Measurements from ENCODE around the gene SYNE1.
"Not testable (repeated sequence)": the region's sequence is repeated elsewhere in the genome, so short reads cannot be mapped to it uniquely, and the experiment has no call there.

Gene SYNE1

DNA sequence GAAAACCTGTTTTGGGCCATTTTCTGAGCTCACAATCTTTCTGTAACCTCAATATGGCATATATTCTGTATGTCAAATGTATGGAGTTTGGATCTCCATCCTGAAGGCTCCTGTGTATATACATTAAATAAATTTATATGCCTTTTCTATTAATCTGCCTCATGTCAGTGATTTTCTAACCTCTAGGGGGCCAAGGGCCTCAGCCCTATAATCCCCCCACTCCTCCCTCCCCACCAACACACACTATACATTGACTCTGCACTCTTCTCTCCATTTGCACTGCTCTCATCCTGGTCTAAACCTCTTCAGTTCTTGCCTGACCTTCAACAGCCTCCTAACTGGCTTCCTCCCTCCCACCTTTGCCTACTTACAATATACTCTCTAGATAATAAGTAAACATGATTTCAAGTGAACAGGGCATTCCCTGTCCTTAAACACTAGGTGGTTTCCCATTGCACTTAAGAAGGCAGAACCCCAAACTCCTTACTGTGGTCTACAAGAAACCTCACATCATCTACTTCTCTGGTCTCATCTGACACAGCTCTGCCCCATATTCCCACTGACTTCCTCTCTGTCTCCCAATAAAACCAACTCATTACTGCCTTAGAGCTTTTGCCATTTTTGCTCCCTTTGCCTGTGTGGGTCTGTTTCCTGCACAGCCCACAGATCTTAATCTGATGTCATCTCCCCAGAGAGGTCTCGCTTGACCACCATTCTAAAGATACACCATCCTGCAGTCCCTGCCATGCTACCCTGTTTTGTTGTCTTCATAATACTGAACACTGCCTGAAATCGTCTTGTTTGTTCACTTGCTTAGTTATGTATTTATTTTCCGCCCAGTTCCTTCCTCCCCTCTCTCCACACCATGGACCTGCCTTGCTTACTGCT lies 213.7 kb downstream of the SYNE1 start:
- TF ChIP-seq, protein P1, sequence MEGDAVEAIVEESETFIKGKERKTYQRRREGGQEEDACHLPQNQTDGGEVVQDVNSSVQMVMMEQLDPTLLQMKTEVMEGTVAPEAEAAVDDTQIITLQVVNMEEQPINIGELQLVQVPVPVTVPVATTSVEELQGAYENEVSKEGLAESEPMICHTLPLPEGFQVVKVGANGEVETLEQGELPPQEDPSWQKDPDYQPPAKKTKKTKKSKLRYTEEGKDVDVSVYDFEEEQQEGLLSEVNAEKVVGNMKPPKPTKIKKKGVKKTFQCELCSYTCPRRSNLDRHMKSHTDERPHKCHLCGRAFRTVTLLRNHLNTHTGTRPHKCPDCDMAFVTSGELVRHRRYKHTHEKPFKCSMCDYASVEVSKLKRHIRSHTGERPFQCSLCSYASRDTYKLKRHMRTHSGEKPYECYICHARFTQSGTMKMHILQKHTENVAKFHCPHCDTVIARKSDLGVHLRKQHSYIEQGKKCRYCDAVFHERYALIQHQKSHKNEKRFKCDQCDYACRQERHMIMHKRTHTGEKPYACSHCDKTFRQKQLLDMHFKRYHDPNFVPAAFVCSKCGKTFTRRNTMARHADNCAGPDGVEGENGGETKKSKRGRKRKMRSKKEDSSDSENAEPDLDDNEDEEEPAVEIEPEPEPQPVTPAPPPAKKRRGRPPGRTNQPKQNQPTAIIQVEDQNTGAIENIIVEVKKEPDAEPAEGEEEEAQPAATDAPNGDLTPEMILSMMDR (IDR thresholded peaks at IDR 0.05; ENCODE audit: borderline replicate concordance, insufficient read depth, low read depth, low read length), result no peak
- H3K4me3 ChIP-seq (ENCODE audit: low read depth, low read length), result no peak overlapping the region

DNA sequence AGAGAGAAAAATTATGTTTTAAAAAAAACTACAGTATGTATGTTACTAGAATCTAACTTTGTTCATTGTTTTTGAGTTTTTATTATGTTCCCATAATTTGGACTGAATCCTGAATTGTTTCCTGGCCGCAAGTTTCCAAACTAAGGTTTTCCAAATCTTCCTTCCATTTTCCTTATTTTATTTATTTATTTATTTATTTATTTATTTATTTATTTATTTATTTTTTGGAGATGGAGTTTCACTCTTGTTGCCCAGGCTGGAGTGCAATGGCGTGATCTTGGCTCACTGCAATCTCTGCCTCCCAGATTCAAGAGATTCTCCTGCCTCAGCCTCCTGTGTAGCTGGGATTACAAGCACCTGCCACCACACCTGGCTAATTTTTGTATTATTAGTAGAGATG lies 215.7 kb downstream of the SYNE1 start:
- H3K4me3 ChIP-seq (ENCODE audit: low read depth, low read length), result not testable (repeated sequence)

DNA sequence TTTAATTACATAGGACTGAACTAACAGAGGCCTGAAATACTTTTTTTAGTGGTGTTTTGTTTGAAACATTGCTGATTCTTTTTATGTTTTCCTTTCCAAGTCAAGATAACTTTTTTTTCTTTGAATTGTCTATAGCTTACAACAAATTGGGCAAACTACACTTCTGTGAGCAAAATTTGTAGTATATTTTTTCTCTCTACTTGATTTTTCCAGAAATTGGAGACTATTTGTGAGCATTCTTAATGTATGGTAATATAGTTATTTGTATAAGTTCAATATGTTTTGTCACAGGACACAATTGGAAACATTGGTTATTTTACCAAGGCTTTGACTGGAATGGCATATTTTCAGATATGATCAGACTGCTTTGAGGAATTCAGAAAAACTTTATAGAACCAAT lies 216.5 kb downstream of the SYNE1 start:
- H3K4me3 ChIP-seq (ENCODE audit: low read depth, low read length), result no peak overlapping the region
- TF ChIP-seq, protein P1 (IDR thresholded peaks at IDR 0.05; ENCODE audit: borderline replicate concordance, insufficient read depth, low read depth, low read length), result no peak

DNA sequence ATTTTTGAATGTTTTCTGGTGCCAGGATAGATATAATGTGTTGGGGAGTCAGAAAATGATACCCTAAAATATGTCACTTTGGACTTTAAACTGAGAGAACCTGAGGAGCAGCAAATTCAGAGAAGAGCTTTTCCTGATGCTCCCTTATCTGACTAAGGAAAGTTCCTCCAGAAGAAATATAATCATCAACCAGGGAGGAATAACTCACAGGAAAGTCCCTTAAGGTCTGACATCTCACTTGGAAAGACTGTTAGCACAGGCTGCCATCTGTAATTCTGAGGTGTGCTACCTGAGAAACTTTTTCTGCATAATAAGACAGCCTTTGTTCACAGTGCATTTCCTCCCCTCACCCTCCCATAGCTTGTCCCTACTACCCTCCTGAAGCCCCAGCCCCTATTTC lies 218.6 kb downstream of the SYNE1 start:
- H3K4me3 ChIP-seq (ENCODE audit: low read depth, low read length), result no peak overlapping the region
- TF ChIP-seq, protein P1 (IDR thresholded peaks at IDR 0.05; ENCODE audit: borderline replicate concordance, insufficient read depth, low read depth, low read length), result no peak

DNA sequence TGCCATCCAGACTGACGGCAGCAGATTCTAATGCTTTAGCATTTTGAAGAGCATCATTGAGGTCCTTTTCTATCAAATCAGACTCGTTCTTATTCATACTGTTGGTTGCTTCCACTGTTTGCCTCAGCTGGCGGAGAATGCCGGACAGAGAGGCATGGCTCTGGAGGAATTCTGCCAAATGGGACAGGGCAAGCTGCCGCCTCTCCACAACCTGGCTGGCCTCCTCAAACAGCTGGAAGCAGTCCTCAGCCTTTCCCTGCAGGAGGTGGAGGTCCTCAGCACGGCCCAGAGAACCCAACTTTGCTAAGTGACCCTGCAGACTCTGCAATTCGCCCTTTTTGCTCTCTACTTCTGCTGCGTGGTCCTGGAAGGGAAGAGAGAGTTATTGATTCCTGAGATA lies 220.5 kb downstream of the SYNE1 start:
- no peak overlapping the region for H3K4me3 ChIP-seq (ENCODE audit: low read depth, low read length)
- TF ChIP-seq, protein P1 (IDR thresholded peaks at IDR 0.05; ENCODE audit: borderline replicate concordance, insufficient read depth, low read depth, low read length), result no peak

DNA sequence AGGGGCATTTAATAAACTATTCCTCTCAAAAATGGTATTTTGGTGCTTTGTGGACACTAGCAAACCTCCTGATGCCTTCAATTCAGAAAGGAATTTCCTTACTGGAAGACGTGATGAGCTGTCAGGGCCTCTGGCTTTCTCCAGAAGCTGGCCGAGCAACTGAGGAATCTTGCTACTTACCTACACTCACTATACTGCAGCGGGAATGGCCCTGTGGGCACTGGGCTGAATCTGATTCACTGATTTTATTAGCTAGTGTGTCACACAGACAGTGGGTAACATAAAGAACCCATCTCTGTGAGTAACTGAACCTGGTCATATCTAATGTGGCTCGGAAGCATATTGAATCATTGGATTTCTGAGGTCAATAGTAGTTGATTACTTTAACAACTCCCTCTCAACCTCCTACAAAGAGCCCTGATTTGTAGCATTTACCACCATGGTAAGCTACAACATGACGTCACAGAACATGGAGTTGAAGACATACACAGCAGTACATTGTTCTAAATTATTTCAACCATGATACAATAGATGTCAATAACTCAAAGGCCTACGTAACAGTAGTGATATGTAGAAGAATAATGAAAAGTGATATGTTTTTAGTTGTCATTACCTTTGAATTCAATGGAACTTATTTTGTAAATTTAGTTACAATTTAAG lies 232.1 kb downstream of the SYNE1 start:
- H3K4me3 ChIP-seq (ENCODE audit: low read depth, low read length), result no peak overlapping the region
- TF ChIP-seq, protein P1 (IDR thresholded peaks at IDR 0.05; ENCODE audit: borderline replicate concordance, insufficient read depth, low read depth, low read length), result no peak

DNA sequence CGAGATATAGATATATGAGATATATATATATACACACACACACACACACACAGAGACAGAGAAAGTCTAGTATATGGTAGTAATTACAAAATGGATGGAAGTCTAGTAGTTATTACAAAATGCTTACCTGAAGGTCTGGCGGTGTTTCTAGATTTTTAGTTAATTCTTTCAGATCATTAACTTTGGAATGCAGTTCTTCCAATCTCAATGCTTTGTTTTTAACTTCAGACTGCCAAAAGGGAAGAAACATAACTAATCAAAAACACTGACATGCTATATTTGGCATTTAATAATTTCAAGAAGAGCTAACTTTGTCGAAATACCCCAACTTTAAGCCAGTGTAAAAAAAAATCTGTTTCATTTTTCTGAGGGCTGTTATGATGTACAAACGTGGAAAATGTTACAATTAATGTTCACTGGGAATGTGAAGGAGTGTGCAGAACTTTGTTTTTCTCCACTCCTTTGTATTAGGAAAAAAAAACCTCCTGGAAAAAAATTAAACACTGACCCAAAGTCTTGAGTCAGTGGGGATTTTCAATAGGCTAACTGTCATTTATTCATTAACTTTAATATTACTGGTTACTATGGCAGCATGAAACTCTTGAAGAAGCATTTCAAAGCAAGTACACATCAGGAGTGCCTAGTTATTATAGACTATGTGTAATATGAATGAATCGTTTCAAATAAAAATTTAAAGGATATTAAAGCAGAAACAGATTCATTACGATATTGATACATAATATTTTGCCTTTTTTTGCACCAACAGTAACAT lies 232.9 kb downstream of the SYNE1 start:
- TF ChIP-seq, protein P1 (IDR thresholded peaks at IDR 0.05; ENCODE audit: borderline replicate concordance, insufficient read depth, low read depth, low read length), result no peak

More for the DNA sequence above, 232.9 kb downstream of the SYNE1 start:
- H3K4me3 ChIP-seq (ENCODE audit: low read depth, low read length), result no peak overlapping the region
